ENCODE measurements around the gene CCNY. TPM values are rescaled to one million over a fixed set of nuclear protein-coding genes. Genes with fewer than 3 reads are reported as not detected.

Gene CCNY
- total RNA-seq, 1 donor from 2014 or later = 81.1 TPM

- intact Hi-C loops (cut with micrococcal nuclease) = no loop called here
These were observed 242.8 kb downstream of the CCNY start for GRCh38 chr10:35579116-35579515.

GRCh38 chr10:35579726-35580422 lies 243.6 kb downstream of the CCNY start:
- peaks cover 17% of the 10 kb centered on the region for H3K4me1 ChIP-seq
- H3K27me3 ChIP-seq (ENCODE audit: low read depth) = no peaks in the 10 kb centered on the region
- no peak overlapping the region for H3K4me3 ChIP-seq
- intact Hi-C loops (cut with micrococcal nuclease) = no loop called here
- H3K9me3 ChIP-seq (replicated peaks) = no peaks in the 10 kb centered on the region
- peaks cover 6% of the 10 kb centered on the region for H3K36me3 ChIP-seq
- no peak for DNase-seq
- TF ChIP-seq, protein P1, sequence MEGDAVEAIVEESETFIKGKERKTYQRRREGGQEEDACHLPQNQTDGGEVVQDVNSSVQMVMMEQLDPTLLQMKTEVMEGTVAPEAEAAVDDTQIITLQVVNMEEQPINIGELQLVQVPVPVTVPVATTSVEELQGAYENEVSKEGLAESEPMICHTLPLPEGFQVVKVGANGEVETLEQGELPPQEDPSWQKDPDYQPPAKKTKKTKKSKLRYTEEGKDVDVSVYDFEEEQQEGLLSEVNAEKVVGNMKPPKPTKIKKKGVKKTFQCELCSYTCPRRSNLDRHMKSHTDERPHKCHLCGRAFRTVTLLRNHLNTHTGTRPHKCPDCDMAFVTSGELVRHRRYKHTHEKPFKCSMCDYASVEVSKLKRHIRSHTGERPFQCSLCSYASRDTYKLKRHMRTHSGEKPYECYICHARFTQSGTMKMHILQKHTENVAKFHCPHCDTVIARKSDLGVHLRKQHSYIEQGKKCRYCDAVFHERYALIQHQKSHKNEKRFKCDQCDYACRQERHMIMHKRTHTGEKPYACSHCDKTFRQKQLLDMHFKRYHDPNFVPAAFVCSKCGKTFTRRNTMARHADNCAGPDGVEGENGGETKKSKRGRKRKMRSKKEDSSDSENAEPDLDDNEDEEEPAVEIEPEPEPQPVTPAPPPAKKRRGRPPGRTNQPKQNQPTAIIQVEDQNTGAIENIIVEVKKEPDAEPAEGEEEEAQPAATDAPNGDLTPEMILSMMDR (IDR thresholded peaks at IDR 0.05; ENCODE audit: borderline replicate concordance) = no peak
- H3K27ac ChIP-seq (replicated peaks) = no peak overlapping the region

More at GRCh38 chr10:35579116-35579515, 242.8 kb downstream of the CCNY start:
- no peaks in the 10 kb centered on the region for H3K27me3 ChIP-seq (ENCODE audit: low read depth)
- no peak overlapping the region for H3K4me3 ChIP-seq
- TF ChIP-seq, protein P1 (IDR thresholded peaks at IDR 0.05; ENCODE audit: borderline replicate concordance) = no peak
- H3K36me3 ChIP-seq = peaks cover 9% of the 10 kb centered on the region
- peaks cover 17% of the 10 kb centered on the region for H3K4me1 ChIP-seq
- no peaks in the 10 kb centered on the region for H3K9me3 ChIP-seq (replicated peaks)
- H3K27ac ChIP-seq (replicated peaks) = no peak overlapping the region
- DNase-seq = no peak

DNA sequence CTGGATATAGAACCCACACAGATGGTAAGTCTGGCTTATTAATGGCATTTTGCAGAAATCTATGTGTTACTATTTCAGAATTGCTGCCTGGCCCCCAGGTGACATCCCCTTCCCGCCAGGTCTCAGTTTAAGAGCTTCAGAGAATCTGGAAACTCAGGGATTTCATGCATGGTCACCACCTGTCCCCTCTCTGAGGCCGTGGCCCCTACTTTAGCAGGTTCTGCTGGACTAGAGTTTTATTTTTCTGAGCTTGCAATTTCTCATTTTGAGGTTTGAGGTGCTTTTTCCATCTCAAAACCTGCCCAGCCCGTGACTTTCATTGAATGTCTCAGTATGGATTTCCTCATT lies 244.1 kb downstream of the CCNY start:
- intact Hi-C loops (cut with micrococcal nuclease) = no loop called here
- no peak for DNase-seq

GRCh38 chr10:35581655-35582054 lies 245.3 kb downstream of the CCNY start:
- intact Hi-C loops (cut with micrococcal nuclease) = no loop called here
- H3K4me1 ChIP-seq = peaks cover 17% of the 10 kb centered on the region
- H3K27me3 ChIP-seq (ENCODE audit: low read depth) = peaks cover 6% of the 10 kb centered on the region
- TF ChIP-seq, protein P1 (IDR thresholded peaks at IDR 0.05; ENCODE audit: borderline replicate concordance) = no peak
- H3K4me3 ChIP-seq = no peak overlapping the region
- H3K36me3 ChIP-seq = no peaks in the 10 kb centered on the region
- no peak for DNase-seq
- H3K27ac ChIP-seq (replicated peaks) = no peak overlapping the region
- no peaks in the 10 kb centered on the region for H3K9me3 ChIP-seq (replicated peaks)

More for the DNA sequence above, 244.1 kb downstream of the CCNY start:
- H3K27me3 ChIP-seq (ENCODE audit: low read depth) = no peaks in the 10 kb centered on the region
- no peak overlapping the region for H3K4me3 ChIP-seq
- peaks cover 2% of the 10 kb centered on the region for H3K36me3 ChIP-seq
- TF ChIP-seq, protein P1 (IDR thresholded peaks at IDR 0.05; ENCODE audit: borderline replicate concordance) = no peak
- peaks cover 17% of the 10 kb centered on the region for H3K4me1 ChIP-seq
- H3K9me3 ChIP-seq (replicated peaks) = no peaks in the 10 kb centered on the region
- no peak overlapping the region for H3K27ac ChIP-seq (replicated peaks)

DNA sequence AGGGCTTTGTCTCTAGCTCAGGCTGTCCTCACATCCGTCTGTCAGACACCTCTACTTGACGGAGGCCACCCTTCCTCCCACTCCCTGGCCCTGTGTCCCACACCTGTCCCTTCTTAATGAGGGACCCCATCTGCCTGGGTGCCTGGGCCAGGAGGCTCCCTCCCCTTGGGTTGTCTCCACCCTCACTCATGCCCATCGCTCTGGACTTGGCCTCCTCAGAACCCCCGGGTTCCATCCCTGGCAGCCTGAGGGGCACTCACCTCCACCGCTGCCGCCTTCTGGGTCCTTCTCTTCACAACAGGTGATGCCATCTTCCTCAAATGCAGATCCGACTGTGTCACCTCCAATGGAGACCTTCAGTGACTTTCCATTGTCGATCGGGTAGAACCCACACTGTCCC lies 248.6 kb downstream of the CCNY start:
- TF ChIP-seq, protein P1 (IDR thresholded peaks at IDR 0.05; ENCODE audit: borderline replicate concordance) = no peak
- Histone ChIP-seq H3K4me3 (no peak overlapping the region), H3K27ac (replicated peaks) (no peak overlapping the region), H3K9me3 (replicated peaks) (no peaks in the 10 kb centered on the region), H3K36me3 (no peaks in the 10 kb centered on the region), H3K27me3 (ENCODE audit: low read depth) (peaks cover 6% of the 10 kb centered on the region), H3K4me1 (no peaks in the 10 kb centered on the region)
- no peak for DNase-seq
- intact Hi-C loops (cut with micrococcal nuclease) = no loop called here

Data from left ventricle myocardium inferior (tissue), 1 donor.